Measurements from ENCODE around the gene MRNIP.
A peak's percentile ranks its signal among the peaks of the same experiment; 100 is the strongest.

Gene MRNIP

GRCh38 chr5:179870403-179870903 is 11.8 kb upstream of the MRNIP start:
- DNase-seq, result no peak

- DNase-seq, result no peak
These were observed 11.2 kb upstream of the MRNIP start for GRCh38 chr5:179869641-179870402.

- DNase-seq, result no peak
These were observed 10.5 kb upstream of the MRNIP start for GRCh38 chr5:179869101-179869500.

GRCh38 chr5:179868541-179868940 is 9.9 kb upstream of the MRNIP start:
- DNase-seq, result no peak

GRCh38 chr5:179867476-179867875 is 8.9 kb upstream of the MRNIP start:
- DNase-seq, result no peak

GRCh38 chr5:179867079-179867465 is 8.5 kb upstream of the MRNIP start:
- no peak for DNase-seq

- peak; percentile 54 for DNase-seq
These were observed 7.8 kb upstream of the MRNIP start for GRCh38 chr5:179866241-179867078.

GRCh38 chr5:179865491-179866240 is 7.0 kb upstream of the MRNIP start:
- no peak for DNase-seq

- DNase-seq, result no peak
These were observed 6.1 kb upstream of the MRNIP start for GRCh38 chr5:179864686-179865085.

GRCh38 chr5:179863449-179864085 is 5.0 kb upstream of the MRNIP start:
- DNase-seq, result no peak

GRCh38 chr5:179862891-179863290 is 4.3 kb upstream of the MRNIP start:
- no peak for DNase-seq

GRCh38 chr5:179862296-179862695 is 3.7 kb upstream of the MRNIP start:
- no peak for DNase-seq

- DNase-seq, result no peak
These were observed 1.7 kb upstream of the MRNIP start for GRCh38 chr5:179860301-179860700.

- DNase-seq, result peak; percentile 54
These were observed 404 bp downstream of the MRNIP start for GRCh38 chr5:179858241-179858585.

- no peak for DNase-seq
These were observed 4.3 kb downstream of the MRNIP start for GRCh38 chr5:179854356-179854755.

GRCh38 chr5:179852993-179853547 is 5.5 kb downstream of the MRNIP start:
- no peak for DNase-seq

- DNase-seq, result no peak
These were observed 17.0 kb downstream of the MRNIP start for GRCh38 chr5:179841621-179842020.

GRCh38 chr5:179840766-179841165 is 17.9 kb downstream of the MRNIP start:
- DNase-seq, result no peak

- DNase-seq, result no peak
These were observed 18.3 kb downstream of the MRNIP start for GRCh38 chr5:179840321-179840720.

GRCh38 chr5:179839328-179840256 is 19.0 kb downstream of the MRNIP start:
- DNase-seq, result no peak
